ENCODE measurements around the gene GAL3ST3.
"Not testable (repeated sequence)": the region's sequence is repeated elsewhere in the genome, so short reads cannot be mapped to it uniquely, and the experiment has no call there.

GAL3ST3 gene

DNA sequence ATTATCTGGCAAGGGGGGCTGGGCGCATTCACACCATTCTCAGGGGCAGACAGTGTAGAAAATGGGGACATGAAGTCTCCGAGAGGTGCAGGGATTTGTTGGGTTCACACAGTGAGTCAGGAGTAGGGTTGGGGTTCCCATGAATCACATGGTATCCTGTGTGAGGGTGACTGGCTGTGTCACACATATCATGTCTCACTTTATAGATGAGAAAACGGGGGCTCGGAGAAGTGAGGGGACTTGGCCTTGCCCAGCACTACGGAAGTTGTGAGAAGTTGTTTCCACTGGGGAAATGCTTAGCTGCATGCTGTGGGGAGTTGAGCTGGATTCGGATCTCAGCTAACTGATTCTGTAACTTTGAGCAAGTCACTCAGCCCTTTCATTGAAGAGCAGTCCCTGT lies 4.2 kb downstream of the GAL3ST3 start:
- no peak for DNase-seq (ENCODE audit: low read depth in 2 of 2)

DNA sequence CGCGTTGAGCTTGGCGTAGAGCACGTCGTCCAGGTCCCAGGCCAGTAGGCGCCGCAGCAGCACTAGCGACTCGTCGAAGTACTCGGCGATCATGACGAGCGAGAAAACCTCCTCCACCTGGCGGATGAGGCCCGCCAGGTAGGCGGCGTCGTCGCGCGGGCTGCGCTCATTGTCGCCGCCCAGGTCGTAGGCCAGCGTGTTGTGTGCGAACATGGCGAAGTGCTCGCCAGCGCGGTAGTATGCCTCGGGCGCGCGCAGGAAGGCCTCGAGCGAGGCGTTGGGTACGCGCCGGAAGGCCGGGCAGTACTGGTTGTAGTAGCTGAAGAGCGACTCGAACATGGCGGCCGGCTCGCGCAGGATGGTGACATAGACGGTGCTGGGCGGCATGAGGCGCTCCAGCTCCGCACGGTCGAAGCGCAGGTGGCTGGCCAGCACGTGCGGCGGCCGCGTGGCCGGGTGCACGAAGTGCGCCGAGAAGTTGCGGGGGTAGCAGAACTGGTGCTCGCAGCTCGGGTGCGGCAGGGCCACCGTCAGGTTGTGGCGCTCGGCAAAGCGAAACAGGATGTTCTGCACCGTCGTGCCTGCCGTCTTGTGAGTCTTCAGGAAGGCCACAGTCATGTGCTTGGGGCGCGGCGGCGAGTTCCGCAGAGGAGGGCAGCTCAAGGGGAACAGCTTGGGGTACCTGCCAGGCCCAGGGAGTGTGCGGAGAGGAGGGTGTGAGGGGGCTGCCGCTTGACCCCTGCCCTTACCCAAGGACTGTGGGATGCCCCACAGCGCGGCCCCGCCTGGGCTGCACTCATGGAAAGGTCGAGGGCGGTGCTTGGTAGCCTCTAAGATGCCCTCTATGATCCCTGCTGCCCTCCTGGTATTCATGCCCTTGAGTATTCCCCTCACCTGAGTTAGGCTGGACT lies 5.7 kb downstream of the GAL3ST3 start:
- no peak for DNase-seq (ENCODE audit: low read depth in 2 of 2)

DNA sequence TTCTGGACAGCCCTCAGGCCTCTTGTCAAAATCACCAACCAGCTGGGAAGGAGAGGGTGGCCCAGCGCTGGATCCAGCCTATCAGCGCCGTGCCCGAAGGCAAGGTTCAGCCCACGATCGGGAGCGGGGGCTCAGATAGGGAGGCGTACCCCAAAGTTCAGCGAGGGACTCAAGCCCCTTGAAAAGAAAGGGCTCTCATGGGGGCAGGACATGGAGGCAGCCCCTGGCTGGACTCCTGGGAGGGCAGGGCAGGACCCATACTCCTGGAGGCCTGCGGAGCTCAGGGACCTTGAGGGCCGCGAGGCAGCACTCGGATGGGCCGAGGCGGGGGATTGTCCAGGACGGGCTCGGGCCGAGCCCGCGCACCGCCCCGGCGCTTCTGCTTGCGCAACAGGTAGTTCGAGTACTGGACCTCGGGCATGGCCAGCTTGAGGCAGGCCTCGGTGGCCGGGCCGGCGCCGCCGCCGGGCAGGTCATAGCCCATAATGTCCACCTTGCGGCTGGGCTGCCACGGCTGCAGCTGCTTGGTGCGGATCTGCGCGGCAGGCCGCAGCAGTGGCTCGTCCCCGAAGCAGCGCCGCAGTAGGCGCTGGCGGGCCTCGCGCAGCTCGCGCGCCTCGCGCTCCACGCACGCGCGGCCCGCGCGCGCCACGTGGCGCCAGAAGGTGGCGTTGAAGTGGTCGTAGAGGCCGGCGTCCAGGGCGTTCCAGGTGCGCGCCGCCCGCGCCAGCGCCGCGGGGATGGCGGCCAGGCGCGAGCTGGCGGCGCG lies 6.5 kb downstream of the GAL3ST3 start:
- no peak for DNase-seq (ENCODE audit: low read depth in 2 of 2)

DNA sequence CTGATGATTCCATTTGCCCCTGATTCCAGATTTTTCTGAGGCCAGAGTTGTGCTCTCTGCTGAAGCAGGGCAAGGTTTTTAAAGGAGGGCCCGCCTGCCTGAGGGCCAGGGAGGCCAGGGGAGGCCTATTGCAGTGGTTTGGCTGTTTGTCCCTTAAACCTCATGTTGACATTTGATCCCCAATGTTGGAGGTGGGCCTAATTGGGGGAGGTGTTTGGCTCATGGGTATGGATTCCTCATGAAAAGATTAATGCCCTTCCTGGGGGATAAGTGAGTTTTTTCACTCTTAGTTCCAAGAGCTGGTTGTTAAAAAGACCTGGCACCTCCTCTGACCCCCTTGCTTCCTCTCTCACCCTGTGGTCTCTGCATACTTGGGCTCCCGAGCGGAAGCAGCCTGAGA lies 9.2 kb downstream of the GAL3ST3 start:
- no peak for DNase-seq (ENCODE audit: low read depth in 2 of 2)

DNA sequence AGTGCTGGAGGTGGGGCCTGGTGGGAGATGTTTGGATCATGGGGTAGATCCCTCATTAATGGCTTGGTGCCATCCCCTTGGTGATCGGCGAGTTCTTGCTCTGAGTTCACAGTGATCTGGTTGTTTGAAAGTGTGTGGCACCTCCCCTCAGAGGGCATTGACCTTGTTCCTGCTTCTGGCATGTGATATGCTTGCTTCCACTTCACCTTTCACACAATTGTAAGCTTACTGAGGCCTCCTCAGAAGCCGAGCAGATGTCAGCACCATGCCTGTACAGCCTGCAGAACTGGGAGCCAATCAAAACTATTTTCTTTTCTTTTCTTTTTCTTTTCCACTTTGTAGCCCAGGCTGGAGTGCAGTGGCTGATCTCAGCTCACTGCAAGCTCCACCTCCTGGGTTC lies 11.6 kb downstream of the GAL3ST3 start:
- no peak for DNase-seq (ENCODE audit: low read depth in 2 of 2)

DNA sequence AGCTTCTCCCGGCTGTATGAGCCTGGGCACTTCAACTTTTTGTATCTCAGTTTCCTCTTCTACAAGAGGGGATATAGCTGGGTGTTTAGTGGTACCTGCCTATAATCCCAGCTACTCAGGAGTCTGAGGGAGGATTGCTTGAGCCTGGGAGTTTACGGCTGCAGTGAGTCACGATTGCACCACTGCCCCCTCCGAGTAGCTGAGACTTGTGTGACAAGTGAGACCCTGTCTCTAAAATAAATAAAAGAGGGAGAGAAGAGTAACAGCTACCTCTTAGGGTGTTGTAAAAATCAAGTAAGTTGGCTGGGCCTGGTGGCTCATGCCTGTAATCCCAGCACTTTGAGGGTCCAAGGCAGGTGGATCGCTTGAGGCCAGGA lies 12.6 kb downstream of the GAL3ST3 start:
- DNase-seq (ENCODE audit: low read depth in 2 of 2), result no peak

DNA sequence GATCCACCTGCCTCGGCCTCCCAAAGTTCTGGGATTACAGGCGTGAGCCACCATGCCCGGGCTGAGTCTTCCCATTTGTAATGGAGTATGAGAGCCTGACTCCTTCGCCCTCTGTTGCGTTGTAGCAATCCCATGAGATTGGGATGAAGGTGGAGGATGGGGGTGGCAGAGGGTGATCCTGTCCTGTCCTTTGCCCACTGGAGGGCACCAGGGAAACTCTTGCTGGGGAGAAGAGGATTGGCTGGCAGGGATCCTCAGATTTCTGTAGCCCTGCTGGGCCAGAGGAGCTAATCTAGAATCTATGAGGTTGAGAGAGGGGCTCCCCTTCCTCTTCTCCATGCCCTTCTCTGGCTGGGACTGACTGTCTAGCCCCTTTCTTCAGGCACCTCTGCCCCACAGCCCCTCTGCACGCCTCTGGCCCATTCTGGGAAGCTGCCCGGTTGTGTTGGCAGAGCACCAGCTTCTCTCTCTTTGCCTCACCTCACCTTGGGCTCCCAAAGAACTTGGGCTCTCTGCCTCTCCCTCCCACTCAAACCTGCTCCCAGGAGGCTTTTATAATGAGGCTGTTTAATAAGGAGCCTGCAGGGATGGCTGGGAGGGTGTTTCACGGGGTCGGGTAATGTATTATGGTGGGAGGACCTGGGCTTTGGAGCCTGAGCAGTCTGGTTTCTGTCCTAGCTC lies 13.2 kb downstream of the GAL3ST3 start:
- DNase-seq (ENCODE audit: low read depth in 2 of 2), result no peak

DNA sequence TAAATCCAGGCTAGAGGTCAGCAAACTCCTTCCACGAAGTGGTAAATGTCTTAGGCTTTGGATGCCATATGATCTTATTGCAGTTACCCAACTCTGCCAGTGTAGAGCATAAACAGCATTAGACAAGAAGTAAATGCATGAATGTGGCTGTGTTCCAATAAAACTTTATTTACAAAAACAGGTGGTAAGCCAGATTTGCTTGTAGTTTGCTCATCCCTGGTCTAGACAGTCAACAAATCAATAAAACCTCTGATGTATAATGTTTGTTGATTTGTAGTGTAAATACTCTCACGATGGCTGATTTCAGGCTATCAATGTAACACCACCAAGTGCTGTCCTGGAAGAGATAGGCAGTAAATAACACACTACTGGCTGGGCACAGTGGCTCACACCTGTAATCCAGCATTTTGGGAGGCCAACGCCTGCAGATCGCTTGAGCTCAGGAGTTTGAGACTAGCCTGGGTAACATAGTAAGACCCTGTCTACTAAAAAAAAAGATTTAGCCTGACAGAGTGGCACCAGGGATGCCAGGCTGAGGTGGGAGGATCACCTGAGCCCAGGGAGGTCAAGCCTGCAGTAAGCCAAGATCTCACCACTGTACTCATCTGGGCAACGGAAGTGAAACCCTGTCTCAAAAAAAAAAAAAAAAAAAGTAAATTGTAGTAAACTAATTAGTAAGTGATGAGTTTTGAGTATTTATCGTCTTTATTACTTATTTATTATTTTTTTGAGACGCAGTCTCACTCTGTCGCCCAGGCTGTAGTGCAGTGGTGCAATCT lies 15.8 kb downstream of the GAL3ST3 start:
- no peak for DNase-seq (ENCODE audit: low read depth in 2 of 2)

DNA sequence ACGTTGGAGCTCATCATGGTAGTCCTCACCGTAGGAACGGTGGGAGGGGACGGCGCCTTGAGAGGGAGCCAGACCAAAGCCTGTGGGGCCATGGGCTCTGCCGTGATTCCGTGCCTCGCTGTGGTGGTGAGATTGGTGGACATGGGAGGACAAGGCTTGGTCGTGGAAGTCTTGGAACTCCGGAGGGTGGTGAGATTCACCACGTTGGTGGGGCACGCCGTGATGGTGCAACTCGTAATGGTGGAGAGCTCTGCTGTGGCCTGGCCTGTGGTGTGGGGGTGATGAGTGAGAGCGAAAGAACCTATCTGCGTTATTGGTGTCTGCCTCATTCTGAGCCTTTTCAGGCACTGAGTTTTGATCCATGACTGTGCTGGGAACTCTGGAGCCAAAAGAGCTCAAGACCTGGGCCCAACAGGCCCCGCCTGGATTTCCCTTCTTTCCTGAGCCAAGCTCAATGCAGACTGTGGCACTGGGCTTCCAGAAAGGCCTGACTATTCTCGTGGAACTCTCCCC lies 22.9 kb downstream of the GAL3ST3 start, which contains the start of gene CATSPER1:
Gene CATSPER1 (minus strand): TSS at position 463 of the 513 bp plus-strand sequence. CDS start 100 bp downstream, at position 363.
- DNase-seq (ENCODE audit: low read depth in 2 of 2), result no peak

DNA sequence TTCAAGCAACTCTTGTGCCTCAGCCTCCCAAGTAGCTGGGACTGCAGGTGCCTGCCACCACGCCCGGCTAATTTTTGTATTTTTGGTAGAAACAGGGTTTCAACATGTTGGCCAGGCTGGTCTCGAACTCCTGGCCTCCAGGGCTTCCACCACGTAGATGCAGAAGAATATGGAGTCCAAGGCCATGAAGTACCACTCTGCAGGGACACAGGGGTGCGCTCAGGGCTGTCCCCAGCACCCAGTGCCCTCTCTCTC lies 25.8 kb downstream of the GAL3ST3 start:
- not testable (repeated sequence) for DNase-seq (ENCODE audit: low read depth in 2 of 2)

DNA sequence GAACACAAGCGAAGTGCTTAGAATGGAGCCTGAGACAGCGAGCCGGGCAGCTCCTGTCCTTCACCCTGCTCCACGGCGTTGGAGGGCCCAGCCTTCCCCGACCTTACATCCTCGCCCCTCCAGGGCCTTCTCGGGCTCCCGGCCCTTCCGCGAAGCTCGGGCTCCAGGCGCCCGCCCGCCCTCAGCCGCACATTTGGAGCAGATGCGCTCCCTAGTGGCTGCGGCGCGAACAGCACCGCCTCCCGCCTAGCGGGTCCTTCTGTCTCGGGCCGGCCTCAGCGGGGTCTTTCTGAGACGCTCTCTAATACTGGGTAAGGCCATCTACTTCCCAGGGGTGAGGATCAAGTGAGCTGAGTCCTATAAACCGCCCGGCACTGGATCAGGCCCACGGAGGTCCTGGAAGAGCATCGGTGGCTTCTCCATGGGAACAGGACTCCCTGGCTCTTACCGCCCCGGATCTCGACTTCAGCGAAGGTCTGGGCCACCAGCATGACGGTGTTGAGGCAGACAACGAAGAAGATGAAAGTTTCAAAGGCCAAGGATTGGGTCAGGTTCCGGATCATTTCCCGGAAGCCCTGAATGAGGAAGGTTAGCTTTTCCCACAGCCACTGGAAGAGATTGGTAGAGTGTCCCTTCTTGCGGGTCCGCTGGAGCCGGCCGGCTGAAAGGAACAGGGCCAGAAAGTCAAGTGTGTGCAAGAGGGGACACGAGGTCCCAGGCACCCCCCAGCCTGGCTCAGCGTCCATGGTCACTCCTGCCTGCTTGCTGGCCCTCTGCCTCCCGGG lies 26.4 kb downstream of the GAL3ST3 start:
- DNase-seq (ENCODE audit: low read depth in 2 of 2), result peak in 1 of 2 experiments; percentile 6

DNA sequence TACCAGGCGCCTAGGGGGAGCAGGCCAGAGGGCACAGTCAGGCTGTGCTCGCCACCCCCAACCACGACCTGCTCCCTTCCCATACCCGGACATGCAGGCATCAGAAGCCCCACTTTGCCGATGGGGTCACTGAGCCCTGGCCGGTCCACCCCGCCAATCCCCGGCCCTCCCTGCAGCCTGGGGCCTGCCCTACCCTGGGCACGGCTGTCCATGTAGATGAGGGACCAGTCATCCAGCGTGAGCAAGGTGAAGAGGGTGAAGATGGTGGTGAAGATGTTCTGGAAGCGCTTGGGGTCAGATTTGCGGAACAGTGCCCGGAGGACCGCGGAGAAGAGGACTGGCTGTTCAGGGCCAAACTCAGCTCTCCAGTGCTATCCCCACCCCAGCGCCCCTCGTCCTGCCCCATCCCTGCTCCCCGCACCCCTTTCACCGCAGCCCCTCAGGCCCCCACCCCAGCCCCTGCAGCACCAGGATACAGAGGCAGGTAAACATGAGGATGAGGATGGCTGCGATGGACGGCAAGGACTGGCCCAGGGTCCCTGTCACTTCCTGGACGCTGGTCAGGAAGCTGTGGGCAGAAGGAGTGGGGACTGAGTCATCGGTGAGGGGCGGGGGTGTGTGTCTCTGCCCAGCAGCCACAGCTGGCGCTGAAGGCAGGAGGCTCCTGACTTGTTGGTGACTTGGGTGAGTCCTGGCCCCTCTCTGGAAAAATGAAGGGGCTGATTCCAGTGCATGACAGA lies 28.2 kb downstream of the GAL3ST3 start:
- DNase-seq (ENCODE audit: low read depth in 2 of 2), result no peak

DNA sequence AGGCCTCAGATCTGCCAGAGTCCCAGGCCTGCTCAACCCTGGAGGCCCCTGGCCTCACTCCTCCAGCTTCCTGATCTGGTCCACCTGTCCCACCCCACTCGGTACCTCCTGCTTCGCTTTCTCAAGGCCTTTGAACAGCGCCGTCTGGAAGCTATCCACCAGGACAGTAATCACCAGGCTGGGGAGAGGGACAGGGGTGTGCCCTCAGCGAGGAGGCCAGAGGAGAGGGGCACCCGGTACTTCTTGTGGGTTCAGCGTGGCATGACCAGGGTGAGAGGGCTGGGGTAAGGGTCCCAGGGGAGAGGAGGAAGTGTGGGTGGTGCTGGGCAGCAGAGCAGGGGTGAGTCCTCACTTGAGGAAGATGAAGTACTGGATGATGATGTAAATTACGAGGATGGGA lies 28.7 kb downstream of the GAL3ST3 start:
- no peak for DNase-seq (ENCODE audit: low read depth in 2 of 2)

DNA sequence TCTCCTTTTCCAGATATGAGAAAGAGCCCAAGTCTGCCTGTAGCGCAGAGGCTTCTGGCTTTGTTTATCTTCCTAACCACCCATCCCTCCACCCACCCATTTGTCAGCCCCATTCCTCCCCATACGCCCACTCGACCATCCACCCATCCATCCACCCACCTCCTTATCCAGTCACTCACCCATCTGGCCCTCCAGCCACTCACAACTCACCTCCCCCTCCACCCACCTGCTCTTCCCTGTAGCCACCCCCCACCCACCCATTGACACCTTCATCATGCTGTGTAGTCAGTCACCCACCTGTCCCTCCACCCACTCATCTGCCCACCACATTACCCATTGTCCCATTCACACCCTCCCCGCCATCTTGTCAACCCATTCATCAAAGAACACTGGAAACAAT lies 31.6 kb downstream of the GAL3ST3 start:
- no peak for DNase-seq (ENCODE audit: low read depth in 2 of 2)

DNA sequence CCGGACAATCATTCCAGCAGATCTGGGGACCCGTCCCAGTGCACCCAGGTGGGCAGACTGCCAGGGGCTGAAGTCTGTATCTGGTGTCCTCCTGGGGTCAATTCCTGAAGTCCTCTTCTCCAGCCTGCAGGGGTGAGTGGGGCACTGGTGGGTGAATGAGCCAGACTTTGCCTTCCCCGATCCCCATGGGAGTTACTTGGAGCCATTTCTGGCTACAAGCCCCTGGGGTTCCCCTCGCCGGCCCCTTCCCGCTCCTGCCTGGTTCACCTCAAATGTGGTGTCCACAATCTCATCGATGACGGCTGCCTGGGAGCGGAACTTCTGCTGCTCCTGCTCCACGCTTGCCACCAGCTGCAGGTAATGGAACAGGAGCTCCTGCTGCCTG lies 32.2 kb downstream of the GAL3ST3 start:
- DNase-seq (ENCODE audit: low read depth in 2 of 2), result no peak

DNA sequence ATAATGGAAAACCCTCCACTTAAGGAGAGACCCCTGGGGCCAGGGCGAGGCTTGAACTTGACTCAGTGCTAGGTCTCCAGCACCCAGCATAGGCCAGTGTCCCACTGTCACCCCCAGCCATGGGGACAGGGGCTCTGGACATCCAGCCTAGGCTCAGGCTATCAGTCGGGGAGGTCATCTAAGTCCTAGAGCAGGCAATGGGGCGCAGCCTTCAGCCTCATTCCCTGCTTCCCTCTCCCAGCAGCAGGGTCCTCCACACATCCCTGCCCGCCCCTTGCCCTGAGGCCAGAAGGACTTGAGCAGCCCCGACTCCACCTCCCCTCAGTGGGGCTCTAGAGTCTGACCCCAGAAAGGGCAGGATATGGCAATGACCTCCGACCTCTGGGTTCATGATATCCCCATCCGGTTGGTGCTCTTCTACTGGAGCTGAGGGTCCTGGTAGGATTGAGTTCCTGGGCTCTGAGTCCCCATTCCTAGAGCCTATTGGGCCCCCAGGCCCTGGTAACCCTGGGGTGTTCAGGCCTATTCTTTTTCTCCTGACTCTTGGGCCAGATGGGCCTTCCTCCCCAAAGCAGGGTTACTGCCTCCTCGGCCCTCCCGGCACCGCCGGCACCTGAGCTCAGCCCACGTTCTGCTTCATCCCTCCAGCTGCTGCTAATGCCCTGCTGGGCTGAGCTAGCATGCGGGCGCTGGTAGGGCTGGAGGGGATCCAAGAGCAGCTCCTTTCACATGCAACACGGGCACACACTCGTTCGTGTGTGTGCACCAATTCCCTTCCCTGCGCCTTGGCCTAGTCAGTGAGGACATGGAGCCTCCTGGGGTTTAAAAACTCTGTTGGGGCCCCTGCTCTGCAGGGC lies 32.8 kb downstream of the GAL3ST3 start:
- no peak for DNase-seq (ENCODE audit: low read depth in 2 of 2)

DNA sequence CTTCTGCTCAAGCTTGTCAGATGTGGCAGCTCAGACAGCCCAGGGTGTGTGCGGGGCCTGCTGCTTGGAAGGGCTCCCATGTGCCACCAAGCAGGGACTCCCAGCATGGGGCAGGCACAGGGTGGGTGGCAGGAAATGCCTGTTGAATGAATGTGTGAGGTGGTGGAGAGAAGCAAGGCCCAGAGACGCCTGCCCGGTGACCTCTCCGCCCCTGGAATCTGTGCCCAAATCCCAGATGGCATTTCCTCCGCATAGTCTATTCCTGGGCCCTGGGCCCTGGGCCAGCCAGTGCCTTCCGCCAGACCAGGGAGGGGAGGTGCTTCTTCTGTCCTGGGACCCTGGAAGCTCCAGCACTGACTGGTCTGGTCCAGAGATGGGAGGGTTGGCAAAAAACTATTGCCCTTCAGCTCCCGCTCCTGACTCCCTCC lies 33.5 kb downstream of the GAL3ST3 start:
- no peak for DNase-seq (ENCODE audit: low read depth in 2 of 2)

DNA sequence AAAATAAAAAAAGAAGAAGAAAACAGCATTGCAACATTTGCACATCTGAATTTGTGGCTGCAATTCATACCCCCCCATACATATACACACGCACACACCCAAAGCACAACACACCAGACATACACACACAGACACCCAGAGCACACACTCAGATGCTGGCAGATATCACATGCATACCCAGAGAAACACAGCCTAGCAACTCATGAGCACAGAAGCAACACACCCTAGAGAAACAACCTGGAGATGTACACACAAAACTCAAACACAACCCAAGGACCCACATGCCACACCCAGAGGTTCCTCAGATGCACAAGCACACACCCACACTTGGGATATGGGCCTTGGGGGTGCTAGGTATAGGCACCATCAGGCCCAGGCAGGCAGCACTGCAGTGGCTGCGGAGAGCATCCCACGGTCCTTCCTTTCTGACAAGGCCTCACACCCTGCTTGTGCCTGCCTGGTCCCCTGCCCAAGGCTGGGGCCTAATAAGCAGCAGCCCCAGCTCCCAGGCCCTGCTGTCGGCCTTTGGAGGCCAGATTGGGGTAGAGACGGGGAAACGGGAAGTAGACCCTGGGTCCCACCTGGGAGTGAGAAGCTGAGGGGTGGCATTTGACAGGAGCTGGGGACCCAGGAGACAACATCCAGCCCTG lies 34.0 kb downstream of the GAL3ST3 start:
- no peak for DNase-seq (ENCODE audit: low read depth in 2 of 2)

DNA sequence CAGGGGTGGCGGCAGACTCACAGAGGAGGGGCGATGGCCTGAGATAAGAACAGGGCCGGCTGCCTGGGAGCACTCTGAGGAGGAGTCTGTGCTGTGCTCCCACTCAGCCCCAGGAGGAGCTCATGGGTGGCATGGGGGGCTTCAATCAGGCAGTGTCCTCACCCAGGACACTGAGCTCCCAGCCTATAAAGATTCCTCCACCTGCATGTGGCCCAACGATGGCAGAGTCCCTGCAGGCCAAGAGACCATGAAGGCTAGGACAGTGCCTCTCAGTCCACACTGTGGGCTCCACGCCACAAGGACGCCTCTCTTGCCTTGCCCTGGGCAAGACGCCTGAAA lies 35.2 kb downstream of the GAL3ST3 start:
- DNase-seq (ENCODE audit: low read depth in 2 of 2), result no peak

Measured in fibroblast of skin of left biceps (primary cell).